ENCODE measurements around the gene GNAZ.

DNA sequence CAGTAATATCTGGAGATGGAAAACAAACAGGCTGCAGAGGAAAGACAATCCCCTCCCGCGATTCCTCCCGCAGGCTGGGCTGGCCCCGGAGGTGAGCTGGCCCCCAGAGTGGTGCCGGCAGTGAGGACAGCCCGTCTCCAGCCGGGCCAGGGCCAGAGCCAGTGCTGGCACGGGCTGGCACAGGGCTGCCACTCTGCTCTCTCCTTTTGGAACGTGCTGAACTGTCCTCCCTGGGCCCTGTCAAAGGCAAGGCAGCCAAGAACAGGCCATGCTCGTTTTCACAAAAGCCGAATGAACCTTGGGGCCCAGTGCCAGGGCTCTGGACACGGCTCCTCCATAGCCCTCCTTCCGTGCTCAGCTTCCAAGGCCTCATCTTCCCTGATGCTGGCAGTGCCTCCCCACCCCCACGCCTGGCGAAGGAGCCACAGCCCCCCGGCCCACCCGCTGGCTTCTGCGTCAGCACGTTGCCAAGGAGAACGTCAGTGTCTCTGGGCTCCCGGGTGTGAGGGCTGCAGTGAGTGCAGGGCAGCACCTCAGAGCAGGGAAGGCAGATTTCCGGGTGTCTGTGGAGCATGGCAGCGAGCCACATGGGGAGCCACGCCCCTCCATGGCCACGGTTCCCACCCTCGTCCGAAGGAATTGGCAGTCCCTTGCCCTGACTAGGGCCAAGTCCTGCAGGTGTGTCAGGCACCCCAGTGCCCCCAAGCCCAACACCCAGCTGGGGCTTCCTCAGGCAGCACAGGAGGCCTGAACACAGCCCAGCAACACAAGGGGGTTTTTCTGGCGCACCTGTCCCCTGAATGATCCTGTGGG is 28.6 kb downstream of the GNAZ start:
- TF ChIP-seq, protein P1, sequence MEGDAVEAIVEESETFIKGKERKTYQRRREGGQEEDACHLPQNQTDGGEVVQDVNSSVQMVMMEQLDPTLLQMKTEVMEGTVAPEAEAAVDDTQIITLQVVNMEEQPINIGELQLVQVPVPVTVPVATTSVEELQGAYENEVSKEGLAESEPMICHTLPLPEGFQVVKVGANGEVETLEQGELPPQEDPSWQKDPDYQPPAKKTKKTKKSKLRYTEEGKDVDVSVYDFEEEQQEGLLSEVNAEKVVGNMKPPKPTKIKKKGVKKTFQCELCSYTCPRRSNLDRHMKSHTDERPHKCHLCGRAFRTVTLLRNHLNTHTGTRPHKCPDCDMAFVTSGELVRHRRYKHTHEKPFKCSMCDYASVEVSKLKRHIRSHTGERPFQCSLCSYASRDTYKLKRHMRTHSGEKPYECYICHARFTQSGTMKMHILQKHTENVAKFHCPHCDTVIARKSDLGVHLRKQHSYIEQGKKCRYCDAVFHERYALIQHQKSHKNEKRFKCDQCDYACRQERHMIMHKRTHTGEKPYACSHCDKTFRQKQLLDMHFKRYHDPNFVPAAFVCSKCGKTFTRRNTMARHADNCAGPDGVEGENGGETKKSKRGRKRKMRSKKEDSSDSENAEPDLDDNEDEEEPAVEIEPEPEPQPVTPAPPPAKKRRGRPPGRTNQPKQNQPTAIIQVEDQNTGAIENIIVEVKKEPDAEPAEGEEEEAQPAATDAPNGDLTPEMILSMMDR (IDR thresholded peaks at IDR 0.05): no peak
- no peak for TF ChIP-seq POLR2A (IDR thresholded peaks at IDR 0.05)
